Measurements from ENCODE around the gene EPHA4.
"Not testable (repeated sequence)": the region's sequence is repeated elsewhere in the genome, so short reads cannot be mapped to it uniquely, and the experiment has no call there.

The EPHA4 gene

DNA sequence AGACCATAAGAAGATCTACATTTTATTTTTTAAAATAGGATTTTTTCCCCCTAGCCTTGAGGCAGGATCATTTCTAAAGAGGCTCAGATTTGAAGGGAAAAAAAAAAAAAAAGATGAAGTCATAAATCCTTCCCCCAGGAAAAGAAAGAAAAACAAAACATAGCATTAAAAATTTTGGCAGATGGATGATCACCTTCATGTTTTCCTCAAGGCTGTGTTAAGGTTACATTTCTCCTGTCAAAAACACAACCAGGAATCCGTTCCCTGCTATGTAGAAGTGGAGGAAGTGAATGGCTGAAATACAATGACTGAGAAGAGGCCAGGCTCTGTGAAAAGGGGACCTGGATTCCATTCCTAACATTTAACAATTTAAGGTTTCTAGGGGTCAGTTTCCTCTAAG is 56.2 kb downstream of the EPHA4 start:
- ATAC-seq: no peak
- no peak overlapping the region for H3K4me3 Mint-ChIP-seq
- H3K36me3 Mint-ChIP-seq (ENCODE audit: low read depth): no peaks in the 10 kb centered on the region
- H3K27me3 Mint-ChIP-seq: peaks cover 2% of the 10 kb centered on the region
- no peak overlapping the region for H3K27ac Mint-ChIP-seq
- DNase-seq: no peak
- H3K9me3 Mint-ChIP-seq: no peaks in the 10 kb centered on the region
- H3K4me1 Mint-ChIP-seq: peaks cover 7% of the 10 kb centered on the region

DNA sequence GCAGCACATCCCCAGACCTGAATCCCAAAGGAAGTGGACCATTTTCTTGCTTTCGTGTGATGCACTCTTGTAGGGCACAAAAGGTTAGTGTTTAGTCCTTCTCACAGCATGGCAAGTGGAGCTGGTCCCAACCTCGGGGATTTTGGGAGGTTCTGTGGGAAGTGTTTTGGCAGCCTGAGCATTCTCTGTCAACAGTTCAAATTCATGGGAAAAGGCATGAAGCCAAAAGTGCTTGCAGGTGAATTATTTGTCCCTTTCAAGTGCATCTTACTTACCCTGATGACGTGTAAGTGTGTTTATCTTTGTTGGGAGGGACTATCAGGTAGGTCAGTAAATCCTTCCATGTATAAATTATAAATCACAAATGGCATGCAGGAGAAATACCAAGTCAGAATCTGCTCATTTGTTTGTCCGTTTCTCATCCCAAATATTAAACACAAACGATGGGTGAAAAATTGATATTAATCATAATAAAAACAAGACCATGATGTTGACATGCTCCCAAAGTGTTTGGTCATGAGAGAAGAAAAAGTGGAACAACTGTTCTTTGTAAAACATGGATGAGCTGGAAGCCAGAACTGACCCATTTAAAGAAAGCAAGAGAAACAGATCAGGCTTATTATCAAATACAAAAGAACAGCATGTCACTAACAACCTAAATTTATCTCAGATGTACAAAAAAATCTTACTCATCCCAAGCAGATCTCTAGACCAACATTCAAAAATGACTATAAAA is 57.6 kb downstream of the EPHA4 start:
- Mint-ChIP-seq H3K9me3 (no peaks in the 10 kb centered on the region), H3K36me3 (ENCODE audit: low read depth) (no peaks in the 10 kb centered on the region), H3K4me1 (peaks cover 3% of the 10 kb centered on the region), H3K27me3 (peaks cover 2% of the 10 kb centered on the region), H3K27ac (no peak overlapping the region), H3K4me3 (no peak overlapping the region)
- ATAC-seq: no peak
- no peak for DNase-seq

DNA sequence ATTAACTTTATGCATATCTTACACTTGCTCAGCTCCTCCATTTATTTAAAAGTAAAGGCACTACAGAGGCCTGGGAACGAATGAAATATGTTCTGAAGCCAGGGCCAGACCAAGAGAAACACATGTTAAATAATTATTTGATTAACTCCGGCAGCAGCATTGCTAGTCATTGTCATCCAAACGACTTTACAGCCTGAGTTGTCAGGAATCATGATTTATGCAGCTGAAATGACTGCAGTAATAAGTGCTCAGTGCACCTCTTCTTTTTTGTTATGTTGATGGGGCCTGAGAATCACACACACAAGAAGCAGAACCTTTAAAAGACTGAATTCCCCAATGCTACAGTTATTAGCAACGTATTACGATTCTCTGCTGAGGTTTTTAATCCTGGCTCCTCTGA is 58.9 kb downstream of the EPHA4 start:
- no peak for ATAC-seq
- Mint-ChIP-seq H3K27ac (no peak overlapping the region), H3K9me3 (no peaks in the 10 kb centered on the region), H3K27me3 (peaks cover 2% of the 10 kb centered on the region), H3K4me1 (peaks cover 3% of the 10 kb centered on the region), H3K4me3 (no peak overlapping the region), H3K36me3 (ENCODE audit: low read depth) (no peaks in the 10 kb centered on the region)
- no peak for DNase-seq

GRCh38 chr2:221511325-221511724 is 60.8 kb downstream of the EPHA4 start:
- not testable (repeated sequence) for H3K4me1 Mint-ChIP-seq; H3K36me3 Mint-ChIP-seq (ENCODE audit: low read depth); H3K27ac Mint-ChIP-seq; H3K27me3 Mint-ChIP-seq; H3K9me3 Mint-ChIP-seq; DNase-seq; H3K4me3 Mint-ChIP-seq; ATAC-seq

DNA sequence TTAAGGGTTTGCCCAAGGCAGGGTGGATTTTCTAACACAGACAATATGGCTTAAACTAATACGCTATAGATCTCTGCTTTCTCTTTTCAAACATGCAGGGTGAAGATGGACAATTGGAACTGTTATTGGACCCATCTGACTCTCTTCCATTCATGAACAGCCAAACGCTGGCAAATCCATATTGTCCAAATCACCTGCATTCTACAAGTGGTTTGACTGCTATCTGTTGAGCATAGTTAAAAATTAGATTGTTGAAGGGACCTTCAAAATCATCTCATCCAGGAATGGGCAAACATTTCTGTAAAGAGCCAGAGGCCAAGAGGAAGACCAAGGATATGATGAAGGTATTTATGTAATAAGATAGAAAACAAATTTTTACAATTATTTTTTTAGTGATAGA is 65.6 kb downstream of the EPHA4 start:
- H3K27me3 Mint-ChIP-seq: peaks cover 2% of the 10 kb centered on the region
- H3K4me1 Mint-ChIP-seq: peaks cover 21% of the 10 kb centered on the region
- H3K27ac Mint-ChIP-seq: no peak overlapping the region
- no peaks in the 10 kb centered on the region for H3K36me3 Mint-ChIP-seq (ENCODE audit: low read depth)
- H3K4me3 Mint-ChIP-seq: no peak overlapping the region
- H3K9me3 Mint-ChIP-seq: no peaks in the 10 kb centered on the region
- DNase-seq (no peak), ATAC-seq (no peak)

- H3K36me3 Mint-ChIP-seq (ENCODE audit: low read depth): no peaks in the 10 kb centered on the region
- peaks cover 19% of the 10 kb centered on the region for H3K4me1 Mint-ChIP-seq
- H3K4me3 Mint-ChIP-seq: no peak overlapping the region
- ATAC-seq: no peak
- DNase-seq: no peak
- no peak overlapping the region for H3K27ac Mint-ChIP-seq
- no peaks in the 10 kb centered on the region for H3K27me3 Mint-ChIP-seq
- H3K9me3 Mint-ChIP-seq: no peaks in the 10 kb centered on the region
These were observed 66.5 kb downstream of the EPHA4 start for GRCh38 chr2:221505605-221506004.

GRCh38 chr2:221504905-221505304 is 67.2 kb downstream of the EPHA4 start:
- Mint-ChIP-seq H3K9me3 (no peaks in the 10 kb centered on the region), H3K27me3 (no peaks in the 10 kb centered on the region), H3K27ac (no peak overlapping the region), H3K4me1 (peaks cover 19% of the 10 kb centered on the region), H3K36me3 (ENCODE audit: low read depth) (no peaks in the 10 kb centered on the region), H3K4me3 (no peak overlapping the region)
- no peak for ATAC-seq
- no peak for DNase-seq

GRCh38 chr2:221503965-221504364 is 68.1 kb downstream of the EPHA4 start:
- H3K4me3 Mint-ChIP-seq: no peak overlapping the region
- no peaks in the 10 kb centered on the region for H3K9me3 Mint-ChIP-seq
- DNase-seq (no peak), ATAC-seq (no peak)
- no peaks in the 10 kb centered on the region for H3K27me3 Mint-ChIP-seq
- H3K36me3 Mint-ChIP-seq (ENCODE audit: low read depth): no peaks in the 10 kb centered on the region
- H3K27ac Mint-ChIP-seq: no peak overlapping the region
- peaks cover 19% of the 10 kb centered on the region for H3K4me1 Mint-ChIP-seq

- ATAC-seq (peak; percentile 51), DNase-seq (no peak)
- Mint-ChIP-seq H3K27me3 (no peaks in the 10 kb centered on the region), H3K9me3 (no peaks in the 10 kb centered on the region), H3K4me3 (peak overlapping the region; percentile 28), H3K36me3 (ENCODE audit: low read depth) (no peaks in the 10 kb centered on the region), H3K27ac (peak overlapping the region; percentile 32), H3K4me1 (peaks cover 24% of the 10 kb centered on the region)
These were observed 69.7 kb downstream of the EPHA4 start for GRCh38 chr2:221502270-221503010.

- Mint-ChIP-seq H3K4me1 (peaks cover 24% of the 10 kb centered on the region), H3K36me3 (ENCODE audit: low read depth) (no peaks in the 10 kb centered on the region), H3K9me3 (no peaks in the 10 kb centered on the region), H3K27me3 (no peaks in the 10 kb centered on the region), H3K27ac (peak overlapping the region; percentile 32), H3K4me3 (no peak overlapping the region)
- ATAC-seq (no peak), DNase-seq (no peak)
These were observed 70.2 kb downstream of the EPHA4 start for GRCh38 chr2:221501883-221502269.

DNA sequence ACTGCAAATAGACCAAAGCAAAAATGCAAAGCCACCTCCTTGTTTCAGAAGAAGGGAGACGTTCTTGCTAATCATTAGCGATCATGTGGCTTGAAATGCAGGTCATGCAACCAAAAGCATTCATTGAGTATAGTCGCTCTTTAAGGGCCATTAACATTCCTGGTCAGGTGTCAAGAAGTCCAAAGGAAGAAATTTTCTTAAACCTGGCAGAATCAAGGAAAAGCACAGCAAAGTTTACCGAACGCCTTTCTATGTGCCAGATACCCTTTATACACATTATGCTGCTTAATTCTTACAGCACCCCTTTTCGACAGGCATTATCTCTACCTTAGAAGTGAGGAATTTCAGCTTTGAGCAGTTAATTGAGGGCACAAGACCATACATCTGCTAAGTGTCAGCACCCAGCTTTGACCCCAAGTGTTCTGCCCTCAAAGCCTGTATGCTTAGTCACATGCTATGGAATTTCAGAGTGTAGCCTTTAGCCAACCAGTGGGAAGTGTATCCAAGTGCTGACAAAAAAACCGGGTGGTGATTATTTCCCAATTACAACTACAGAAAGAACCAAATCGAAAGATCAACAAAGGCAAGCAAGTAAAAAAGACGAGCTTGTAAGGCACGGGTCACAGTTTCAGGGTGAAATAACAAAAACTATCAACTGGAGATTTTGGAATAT is 70.8 kb downstream of the EPHA4 start:
- H3K27ac Mint-ChIP-seq: no peak overlapping the region
- H3K4me3 Mint-ChIP-seq: no peak overlapping the region
- H3K36me3 Mint-ChIP-seq (ENCODE audit: low read depth): no peaks in the 10 kb centered on the region
- no peak for ATAC-seq
- no peak for DNase-seq
- no peaks in the 10 kb centered on the region for H3K27me3 Mint-ChIP-seq
- H3K4me1 Mint-ChIP-seq: peaks cover 24% of the 10 kb centered on the region
- no peaks in the 10 kb centered on the region for H3K9me3 Mint-ChIP-seq

DNA sequence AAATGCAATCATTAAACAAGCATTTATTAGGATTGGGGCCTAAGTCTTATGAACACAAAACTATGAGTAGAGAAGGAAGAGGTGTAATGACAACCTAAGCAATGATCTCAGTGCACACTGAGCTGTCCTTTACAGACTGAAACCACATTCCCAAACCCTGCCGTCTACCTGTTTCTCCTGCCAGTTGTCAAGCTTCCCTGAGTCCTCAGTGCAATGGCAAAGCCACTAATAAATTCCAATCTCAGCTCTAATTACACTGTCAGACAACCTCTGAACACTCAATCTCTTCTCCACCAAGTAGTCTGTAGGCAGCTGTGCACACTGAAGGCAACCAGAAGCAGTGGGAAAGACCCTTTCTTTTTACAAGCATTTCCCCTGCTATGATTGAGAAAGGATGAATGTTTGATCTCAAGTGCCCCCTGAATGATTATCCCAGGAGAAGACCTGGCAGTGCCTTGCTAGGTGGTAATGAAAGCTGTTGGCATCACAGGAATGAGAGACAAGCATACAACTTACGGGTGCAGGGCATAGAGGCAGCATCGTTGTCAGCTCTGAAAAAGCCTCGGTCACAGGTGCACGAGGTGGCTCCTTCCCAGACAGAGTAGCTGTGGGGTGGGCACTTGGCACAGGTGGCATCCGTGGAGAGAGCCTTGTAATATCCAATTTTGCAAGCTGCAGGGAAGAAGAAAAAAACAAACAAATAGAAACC is 71.4 kb downstream of the EPHA4 start:
- no peak overlapping the region for H3K27ac Mint-ChIP-seq
- H3K36me3 Mint-ChIP-seq (ENCODE audit: low read depth): no peaks in the 10 kb centered on the region
- H3K27me3 Mint-ChIP-seq: no peaks in the 10 kb centered on the region
- no peak for ATAC-seq
- H3K4me1 Mint-ChIP-seq: peaks cover 24% of the 10 kb centered on the region
- H3K4me3 Mint-ChIP-seq: no peak overlapping the region
- H3K9me3 Mint-ChIP-seq: no peaks in the 10 kb centered on the region
- DNase-seq: no peak

GRCh38 chr2:221495731-221496130 is 76.4 kb downstream of the EPHA4 start:
- Mint-ChIP-seq H3K36me3 (ENCODE audit: low read depth) (no peaks in the 10 kb centered on the region), H3K27me3 (no peaks in the 10 kb centered on the region), H3K9me3 (no peaks in the 10 kb centered on the region), H3K27ac (no peak overlapping the region), H3K4me3 (no peak overlapping the region), H3K4me1 (peaks cover 5% of the 10 kb centered on the region)
- DNase-seq: no peak
- no peak for ATAC-seq

DNA sequence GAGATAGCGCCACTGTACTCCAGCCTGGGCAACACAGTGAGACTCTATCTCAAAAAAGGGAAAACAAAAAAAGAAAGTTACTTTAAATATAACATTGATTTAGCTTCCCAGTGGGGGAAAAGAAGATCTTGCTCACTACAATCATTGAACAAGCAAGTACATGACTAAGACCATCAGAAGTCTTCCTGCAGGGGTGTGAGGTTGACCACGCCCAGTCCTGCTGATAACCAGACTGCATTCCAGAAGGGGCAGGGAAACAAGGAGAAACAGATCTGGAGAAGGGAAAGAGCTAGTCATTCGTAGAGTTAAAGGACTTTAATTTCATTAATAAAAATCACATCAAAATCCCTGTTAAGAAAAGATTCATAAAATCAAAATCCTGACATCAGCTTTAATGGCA is 77.5 kb downstream of the EPHA4 start:
- H3K27me3 Mint-ChIP-seq: no peaks in the 10 kb centered on the region
- ATAC-seq: no peak

More for the DNA sequence above, 77.5 kb downstream of the EPHA4 start:
- Mint-ChIP-seq H3K4me3 (no peak overlapping the region), H3K36me3 (ENCODE audit: low read depth) (no peaks in the 10 kb centered on the region), H3K9me3 (no peaks in the 10 kb centered on the region), H3K4me1 (peaks cover 5% of the 10 kb centered on the region), H3K27ac (no peak overlapping the region)
- no peak for DNase-seq
